ENCODE data around the gene ALS2CL.
"Not testable (repeated sequence)": the region's sequence is repeated elsewhere in the genome, so short reads cannot be mapped to it uniquely, and the experiment has no call there.

Gene ALS2CL

GRCh38 chr3:46705022-46705530 is 11.6 kb upstream of the ALS2CL start:
- peak in 2 of 4 experiments; percentile 43 to 47 for DNase-seq (ENCODE audit: low read depth in 4 of 4, low spot score in 1 of 4)

GRCh38 chr3:46704346-46704745 is 10.9 kb upstream of the ALS2CL start:
- DNase-seq (ENCODE audit: low read depth in 4 of 4, low spot score in 1 of 4): not testable (repeated sequence)

GRCh38 chr3:46703013-46703520 is 9.6 kb upstream of the ALS2CL start:
- no peak for DNase-seq (ENCODE audit: low read depth in 4 of 4, low spot score in 1 of 4)

GRCh38 chr3:46702246-46703012 is 8.9 kb upstream of the ALS2CL start:
- no peak for DNase-seq (ENCODE audit: low read depth in 4 of 4, low spot score in 1 of 4)

- DNase-seq (ENCODE audit: low read depth in 4 of 4, low spot score in 1 of 4): no peak
Observed at GRCh38 chr3:46701181-46701939, 7.9 kb upstream of the ALS2CL start, which contains the start of gene TMIE. Gene TMIE (plus strand): TSS chr3:46701392. CDS start chr3:46701488, 96 bp downstream.

- no peak for DNase-seq (ENCODE audit: low read depth in 4 of 4, low spot score in 1 of 4)
Observed at GRCh38 chr3:46700772-46701171, 7.3 kb upstream of the ALS2CL start.

- no peak for DNase-seq (ENCODE audit: low read depth in 4 of 4, low spot score in 1 of 4)
Observed at GRCh38 chr3:46699676-46700523, 6.4 kb upstream of the ALS2CL start.

GRCh38 chr3:46695962-46696894 is 2.7 kb upstream of the ALS2CL start:
- DNase-seq (ENCODE audit: low read depth in 4 of 4, low spot score in 1 of 4): no peak

- DNase-seq (ENCODE audit: low read depth in 4 of 4, low spot score in 1 of 4): peak in 2 of 4 experiments; percentile 22 to 32
Observed at GRCh38 chr3:46695177-46695961, 1.9 kb upstream of the ALS2CL start.

GRCh38 chr3:46694520-46694919 is 1.0 kb upstream of the ALS2CL start:
- DNase-seq (ENCODE audit: low read depth in 4 of 4, low spot score in 1 of 4): no peak

GRCh38 chr3:46693892-46694226 is 380 bp upstream of the ALS2CL start:
- DNase-seq (ENCODE audit: low read depth in 4 of 4, low spot score in 1 of 4): peak in 1 of 4 experiments; percentile 19

- no peak for DNase-seq (ENCODE audit: low read depth in 4 of 4, low spot score in 1 of 4)
Observed at GRCh38 chr3:46692566-46692990, 901 bp downstream of the ALS2CL start.

GRCh38 chr3:46690798-46691197 is 2.7 kb downstream of the ALS2CL start:
- no peak for DNase-seq (ENCODE audit: low read depth in 4 of 4, low spot score in 1 of 4)

- DNase-seq (ENCODE audit: low read depth in 4 of 4, low spot score in 1 of 4): no peak
Observed at GRCh38 chr3:46685446-46685845, 8.0 kb downstream of the ALS2CL start.

GRCh38 chr3:46684891-46685290 is 8.6 kb downstream of the ALS2CL start:
- DNase-seq (ENCODE audit: low read depth in 4 of 4, low spot score in 1 of 4): no peak

GRCh38 chr3:46682974-46683373 is 10.5 kb downstream of the ALS2CL start:
- no peak for DNase-seq (ENCODE audit: low read depth in 4 of 4, low spot score in 1 of 4)

- no peak for DNase-seq (ENCODE audit: low read depth in 4 of 4, low spot score in 1 of 4)
Observed at GRCh38 chr3:46681856-46682540, 11.5 kb downstream of the ALS2CL start.

GRCh38 chr3:46681387-46681786 is 12.1 kb downstream of the ALS2CL start:
- no peak for DNase-seq (ENCODE audit: low read depth in 4 of 4, low spot score in 1 of 4)
